Adrenal gland (tissue), 12 donors: ENCODE results near the gene FHAD1. TPM values are rescaled to one million over a fixed set of nuclear protein-coding genes. Genes with fewer than 3 reads are reported as not detected.

Source experiments
- DNase-seq, 7 donors: peaks; one replicate each; pipeline ENCODE4 v3.0.0-alpha.2; 2019 to 2020
- H3K27ac ChIP-seq, 5 donors: fragments of 200-600 bp; sonication (generic) in 4 of 5; 1 replicate in 3 of 5; 2 replicates in 2 of 5; pipeline versions ENCODE4 v1.5.1 to v1.8.0; 2016 to 2020; ENCODE audit warnings: mild to moderate bottlenecking in 1 of 5
- H3K27me3 ChIP-seq: fragments of 200-600 bp; 2 replicates; pipeline ENCODE4 v1.8.0; 2021
- H3K36me3 ChIP-seq, 2 donors: fragments of 200-600 bp; replicated peaks in 1 of 2; 1 replicate in 1 of 2; 2 replicates in 1 of 2; pipeline versions ENCODE4 v1.5.1 to v1.8.0; 2018 to 2022
- H3K4me1 ChIP-seq, 2 donors: fragments of 200-600 bp; replicated peaks in 1 of 2; 1 replicate in 1 of 2; 2 replicates in 1 of 2; pipeline versions ENCODE4 v1.5.1 to v1.8.0; 2018 to 2021
- H3K4me3 ChIP-seq, 4 donors: fragments of 200-600 bp; sonication (generic) in 3 of 4; one replicate each; pipeline ENCODE4 v1.5.1; 2016 to 2018
- H3K9me3 ChIP-seq, 3 donors: fragments of 200-600 bp; sonication (generic) in 1 of 3; replicated peaks in 1 of 3; 1 replicate in 2 of 3; 2 replicates in 1 of 3; pipeline versions ENCODE4 v1.5.1 to v1.8.0; 2016 to 2021
- POLR2A ChIP-seq, 2 donors: fragments of 450-650 bp; IDR thresholded peaks; one replicate each; pipeline ENCODE4 v1.6.1; 2017; ENCODE audit warnings: antibody characterized with exemption in 2 of 2, mild to moderate bottlenecking in 2 of 2, moderate library complexity in 1 of 2
- WGBS, 4 donors: extraction: QIAGEN DNeasy Blood & Tissue Kit in 2 of 4; methylation state at CpG; one replicate each; pipeline versions ENCODE4 v1.1.5 to v1.1.7; 2013 to 2017; 5-methylcytosine and 5-hydroxymethylcytosine counted together
- intact Hi-C, 2 donors: fragments of 100-400 bp; cut with DNase I; formaldehyde crosslinking; loops; one replicate each; pipeline versions ENCODE4 v1.14.1 to v1.15.0; 2022 to 2023
- polyA plus RNA-seq, 3 donors: library from polyadenylated mRNA; stranded (reverse); fragments of 200-250 nt in 2 of 3; fragments of 350-450 nt in 1 of 3; fragmentation: Illumina TruSeq in 1 of 3; extraction: RNeasy Lipid Tissue Mini Kit (QIAGEN cat#74804) in 1 of 3; gene quantifications; one replicate each; pipeline ENCODE4 v1.2.3, GENCODE V29; 2013 to 2014
- total RNA-seq, 9 donors: library from RNA; depleted of rRNA in 4 of 9; stranded (reverse); fragments of >200 nt in 4 of 9; fragments of 120-200 nt in 1 of 9; fragmentation: NEBNext Ultra II Directional in 1 of 9; extraction: Animal tissue kit (Norgen Biotek cat#: 25700) in 1 of 9; gene quantifications; one replicate each; pipeline versions ENCODE4 v1.1.0 to v1.2.4, GENCODE V29; 2013 to 2023
- TF ChIP-seq, protein P1 (sequence below), 6 experiments: fragments of 450-650 bp in 4 of 6; fragments of 200-600 bp in 2 of 6; sonication (generic) in 1 of 6; IDR thresholded peaks; 1 replicate in 5 of 6; 2 replicates in 1 of 6; pipeline versions ENCODE4 v1.5.1 to v1.8.0; 2016 to 2021; ENCODE audit warnings: antibody characterized with exemption in 6 of 6, mild to moderate bottlenecking in 2 of 6, moderate library complexity in 1 of 6
- donor health status: healthy with polysubstance abuse.
- donor health status: Bipolar disorder and iron deficiency.
- donor health status: DM: yes; HTN: yes; CAD: no.
- donor health status: DM: no; HTN: no; CAD: no.
- donor health status: DM: no; HTN: no; CAD: no.
- donor health status: DM: yes; HTN: yes; CAD: no.

FHAD1 gene
- total and polyA plus RNA-seq, 12 donors, result 0.09 to 1.6 (median 0.57) TPM; not detected in 1

GRCh38 chr1:15442119-15442518, 195.1 kb downstream of the FHAD1 start:
- Histone ChIP-seq H3K4me1 (no peaks in the 10 kb centered on the region), H3K9me3 (no peaks in the 10 kb centered on the region), H3K4me3 (no peak overlapping the region), H3K27ac (no peak overlapping the region), H3K27me3 (no peaks in the 10 kb centered on the region), H3K36me3 (no peaks in the 10 kb centered on the region)
- TF ChIP-seq POLR2A (IDR thresholded peaks at IDR 0.05), result no peak
- TF ChIP-seq, protein P1, sequence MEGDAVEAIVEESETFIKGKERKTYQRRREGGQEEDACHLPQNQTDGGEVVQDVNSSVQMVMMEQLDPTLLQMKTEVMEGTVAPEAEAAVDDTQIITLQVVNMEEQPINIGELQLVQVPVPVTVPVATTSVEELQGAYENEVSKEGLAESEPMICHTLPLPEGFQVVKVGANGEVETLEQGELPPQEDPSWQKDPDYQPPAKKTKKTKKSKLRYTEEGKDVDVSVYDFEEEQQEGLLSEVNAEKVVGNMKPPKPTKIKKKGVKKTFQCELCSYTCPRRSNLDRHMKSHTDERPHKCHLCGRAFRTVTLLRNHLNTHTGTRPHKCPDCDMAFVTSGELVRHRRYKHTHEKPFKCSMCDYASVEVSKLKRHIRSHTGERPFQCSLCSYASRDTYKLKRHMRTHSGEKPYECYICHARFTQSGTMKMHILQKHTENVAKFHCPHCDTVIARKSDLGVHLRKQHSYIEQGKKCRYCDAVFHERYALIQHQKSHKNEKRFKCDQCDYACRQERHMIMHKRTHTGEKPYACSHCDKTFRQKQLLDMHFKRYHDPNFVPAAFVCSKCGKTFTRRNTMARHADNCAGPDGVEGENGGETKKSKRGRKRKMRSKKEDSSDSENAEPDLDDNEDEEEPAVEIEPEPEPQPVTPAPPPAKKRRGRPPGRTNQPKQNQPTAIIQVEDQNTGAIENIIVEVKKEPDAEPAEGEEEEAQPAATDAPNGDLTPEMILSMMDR (IDR thresholded peaks at IDR 0.05), result no peak
- 88 to 100% (median 90%) methylated on average over 5 to 8 of the region's 8 CpGs for WGBS, 4 donors
- intact Hi-C loops, result no loop called here
- no peak for DNase-seq

DNA sequence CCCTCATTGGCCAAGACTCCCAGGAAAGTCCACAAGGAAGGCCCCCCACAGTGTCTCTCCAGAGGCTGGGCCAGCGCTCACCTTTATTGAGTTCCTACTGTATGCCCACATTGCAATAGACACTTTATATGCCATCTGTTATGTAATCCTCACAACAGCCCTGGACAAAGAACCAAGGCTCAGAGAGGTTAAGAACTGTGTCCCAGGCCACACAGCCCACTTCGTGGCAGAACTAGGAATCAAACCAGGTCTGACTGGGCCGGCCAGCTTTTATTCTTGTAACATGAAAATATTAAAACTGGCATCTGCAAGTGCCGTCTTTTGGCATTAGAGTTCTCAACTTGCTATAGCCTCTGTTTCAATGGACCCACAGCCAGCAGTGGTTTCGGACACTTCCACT, 195.7 kb downstream of the FHAD1 start:
- intact Hi-C loops, result no loop called here
- Histone ChIP-seq H3K9me3 (no peaks in the 10 kb centered on the region), H3K27me3 (no peaks in the 10 kb centered on the region), H3K36me3 (no peaks in the 10 kb centered on the region), H3K4me3 (no peak overlapping the region), H3K4me1 (no peaks in the 10 kb centered on the region), H3K27ac (no peak overlapping the region)
- 84 to 92% (median 90%) methylated on average over 5 of the region's 5 CpGs for WGBS, 4 donors
- no peak for TF ChIP-seq POLR2A (IDR thresholded peaks at IDR 0.05)
- TF ChIP-seq, protein P1 (IDR thresholded peaks at IDR 0.05), result no peak
- no peak for DNase-seq

- H3K36me3 ChIP-seq, result no peaks in the 10 kb centered on the region
- DNase-seq, result no peak
- intact Hi-C loops, result no loop called here
- H3K27me3 ChIP-seq, result no peaks in the 10 kb centered on the region
- WGBS, 4 donors, result 75 to 95% (median 84%) methylated on average over 5 of the region's 5 CpGs
- H3K27ac ChIP-seq, result no peak overlapping the region
- no peak overlapping the region for H3K4me3 ChIP-seq
- H3K4me1 ChIP-seq, result no peaks in the 10 kb centered on the region
- no peaks in the 10 kb centered on the region for H3K9me3 ChIP-seq
- no peak for TF ChIP-seq POLR2A (IDR thresholded peaks at IDR 0.05)
- TF ChIP-seq, protein P1 (IDR thresholded peaks at IDR 0.05), result no peak
Observed at GRCh38 chr1:15443281-15443680, 196.3 kb downstream of the FHAD1 start.

DNA sequence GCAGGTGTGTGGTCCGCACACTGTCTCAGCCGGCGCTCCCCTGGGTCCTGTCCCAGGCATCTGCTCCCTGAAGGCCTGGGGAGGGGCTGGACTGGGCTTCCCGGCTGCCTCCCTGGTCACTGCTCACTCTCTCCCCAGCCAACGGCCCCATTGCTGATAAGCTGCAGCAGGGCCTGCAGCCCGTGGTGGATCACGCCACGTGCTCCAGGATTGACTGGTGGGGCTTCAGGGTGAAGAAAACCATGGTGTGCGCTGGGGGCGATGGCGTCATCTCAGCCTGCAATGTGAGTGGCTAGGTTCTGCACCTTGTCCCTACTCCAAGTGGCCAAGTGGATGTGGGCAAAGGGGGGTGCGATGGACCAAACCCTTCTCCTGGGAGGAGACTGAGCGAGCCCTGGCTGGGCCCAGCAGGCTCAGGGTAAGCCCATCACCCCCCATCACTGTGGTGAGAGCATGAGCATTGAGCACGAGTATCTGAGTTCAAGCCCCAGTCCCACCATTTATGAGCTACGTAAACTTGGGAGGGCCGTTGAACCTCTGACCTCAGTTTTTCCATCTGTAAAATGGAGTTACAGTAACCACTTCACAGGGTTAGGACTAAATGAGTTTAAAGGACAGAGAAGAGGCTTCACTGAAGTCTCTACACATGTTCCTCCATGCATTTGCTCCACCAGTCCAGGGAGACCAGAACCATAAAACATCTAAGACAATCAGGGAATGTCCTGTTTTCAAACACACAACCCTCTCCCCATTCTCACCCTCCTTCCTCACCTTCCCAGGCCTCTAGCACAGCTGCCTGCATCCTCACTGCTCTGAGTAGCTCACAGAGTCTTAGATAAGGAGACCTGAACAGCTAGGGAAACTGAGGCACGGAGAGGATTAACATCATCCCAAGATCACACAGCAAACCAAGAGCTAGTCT, 197.7 kb downstream of the FHAD1 start:
- Histone ChIP-seq H3K27me3 (no peaks in the 10 kb centered on the region), H3K4me1 (no peaks in the 10 kb centered on the region), H3K4me3 (no peak overlapping the region), H3K36me3 (no peaks in the 10 kb centered on the region), H3K9me3 (no peaks in the 10 kb centered on the region), H3K27ac (no peak overlapping the region)
- intact Hi-C loops, result no loop called here
- no peak for DNase-seq
- 79 to 85% (median 82%) methylated on average over 3 to 17 of the region's 17 CpGs for WGBS, 4 donors
- TF ChIP-seq, protein P1 (IDR thresholded peaks at IDR 0.05), result no peak
- no peak for TF ChIP-seq POLR2A (IDR thresholded peaks at IDR 0.05)
